SK-N-SH treated with all-trans-retinoic acid at 6 μM for 48 hours (cell line): ENCODE data around the gene RECK.

Experiments
- ATAC-seq: fragments of 200-7000 bp; cut with Tn5 transposase; 3 replicates; pipeline ENCODE4 v1.9.1; 2020; ENCODE audit warnings: mild to moderate bottlenecking, moderate library complexity
- BACH2 ChIP-seq: fragments of 250-450 bp; sonication (Bioruptor Pico); IDR thresholded peaks from 2 replicates; pipeline ENCODE4 v1.9.0; 2021; ENCODE audit warnings: mild to moderate bottlenecking, borderline replicate concordance
- CREB5 ChIP-seq: fragments of 250-450 bp; sonication (Bioruptor Pico); IDR thresholded peaks from 2 replicates; pipeline ENCODE4 v1.5.1; 2020; ENCODE audit warnings: low read depth, mild to moderate bottlenecking, moderate library complexity
- CSDC2 ChIP-seq: fragments of 250-450 bp; sonication (Bioruptor Pico); IDR thresholded peaks from 2 replicates; pipeline ENCODE4 v1.5.0; 2020; ENCODE audit warnings: mild to moderate bottlenecking, moderate library complexity
- CSRNP3 ChIP-seq: fragments of 250-450 bp; sonication (Bioruptor Pico); IDR thresholded peaks from 2 replicates; pipeline ENCODE4 v1.5.1; 2021; ENCODE audit warnings: mild to moderate bottlenecking, moderate library complexity
- ESRRG ChIP-seq: fragments of 250-450 bp; sonication (Bioruptor Pico); IDR thresholded peaks from 2 replicates; pipeline ENCODE4 v1.6.1; 2021; ENCODE audit warnings: mild to moderate bottlenecking
- GLIS3 ChIP-seq: fragments of 250-450 bp; sonication (Bioruptor Pico); IDR thresholded peaks from 2 replicates; pipeline ENCODE4 v1.5.0; 2020; ENCODE audit warnings: mild to moderate bottlenecking, moderate library complexity
- ISL1 ChIP-seq: fragments of 250-450 bp; sonication (Bioruptor Pico); IDR thresholded peaks from 2 replicates; pipeline ENCODE4 v2.1.2; 2022; ENCODE audit warnings: mild to moderate bottlenecking, moderate library complexity
- OSR1 ChIP-seq: fragments of 250-450 bp; sonication (Bioruptor Pico); IDR thresholded peaks from 2 replicates; pipeline ENCODE4 v1.8.0; 2022; ENCODE audit warnings: moderate library complexity, mild to moderate bottlenecking, inconsistent platforms
- POU6F1 ChIP-seq: fragments of 250-450 bp; sonication (Bioruptor Pico); IDR thresholded peaks from 2 replicates; pipeline ENCODE4 v1.8.0; 2021; ENCODE audit warnings: low read depth, mild to moderate bottlenecking, moderate library complexity, borderline replicate concordance
- PPARA ChIP-seq: fragments of 250-450 bp; sonication (Bioruptor Pico); IDR thresholded peaks from 2 replicates; pipeline ENCODE4 v1.5.0; 2020; ENCODE audit warnings: mild to moderate bottlenecking, borderline replicate concordance
- RARB ChIP-seq: fragments of 250-450 bp; sonication (Bioruptor Pico); IDR thresholded peaks from 2 replicates; pipeline ENCODE4 v1.8.0; 2021; ENCODE audit warnings: mild to moderate bottlenecking, moderate library complexity
- SNAI2 ChIP-seq: fragments of 250-450 bp; sonication (Bioruptor Pico); IDR thresholded peaks from 2 replicates; pipeline ENCODE4 v1.5.0; 2020; ENCODE audit warnings: mild to moderate bottlenecking, moderate library complexity
- TCF4 ChIP-seq: fragments of 250-450 bp; sonication (Bioruptor Pico); IDR thresholded peaks from 2 replicates; pipeline ENCODE4 v1.8.0; 2021; ENCODE audit warnings: mild to moderate bottlenecking, moderate library complexity, borderline replicate concordance
- TOX ChIP-seq: fragments of 250-450 bp; sonication (Bioruptor Pico); IDR thresholded peaks from 2 replicates; pipeline ENCODE4 v1.8.0; 2021; ENCODE audit warnings: mild to moderate bottlenecking, moderate library complexity, borderline replicate concordance
- TSHZ2 ChIP-seq: fragments of 250-450 bp; sonication (Bioruptor Pico); IDR thresholded peaks from 2 replicates; pipeline ENCODE4 v1.5.0; 2020; ENCODE audit warnings: mild to moderate bottlenecking, moderate library complexity
- ZC3H10 ChIP-seq: fragments of 250-450 bp; sonication (Bioruptor Pico); IDR thresholded peaks from 2 replicates; pipeline ENCODE4 v1.5.1; 2021; ENCODE audit warnings: mild to moderate bottlenecking, moderate library complexity
- ZFP3 ChIP-seq: fragments of 250-450 bp; sonication (Bioruptor Pico); IDR thresholded peaks from 2 replicates; pipeline ENCODE4 v1.5.0; 2020; ENCODE audit warnings: mild to moderate bottlenecking, moderate library complexity
- ZFP30 ChIP-seq: fragments of 450-650 bp; formaldehyde crosslinking; IDR thresholded peaks from 2 replicates; pipeline ENCODE4 v1.5.0; 2022; ENCODE audit warnings: mild to moderate bottlenecking, moderate library complexity
- ZNF565 ChIP-seq: fragments of 450-650 bp; formaldehyde crosslinking; conservative IDR thresholded peaks from 2 replicates; pipeline ENCODE4 v1.5.0; 2020; ENCODE audit warnings: low read depth, mild to moderate bottlenecking, moderate library complexity
- ZNF8 ChIP-seq: fragments of 450-650 bp; formaldehyde crosslinking; IDR thresholded peaks from 2 replicates; pipeline ENCODE4 v1.5.0; 2020; ENCODE audit warnings: mild to moderate bottlenecking, moderate library complexity
- TF ChIP-seq, protein P1 (sequence below): fragments of 250-450 bp; sonication (Bioruptor Pico); IDR thresholded peaks from 2 replicates; pipeline ENCODE4 v1.8.0; 2020; ENCODE audit warnings: mild to moderate bottlenecking, moderate library complexity, borderline replicate concordance

RECK gene

GRCh38 chr9:36149197-36149596 is 112.5 kb downstream of the RECK start:
- peak; percentile 65 for ATAC-seq
- TF ChIP-seq CSDC2 (CRISPR knock-in tag) (no peak), CSRNP3 (CRISPR knock-in tag) (no peak), ZFP3 (CRISPR knock-in tag) (no peak), TSHZ2 (CRISPR knock-in tag) (no peak), TCF4 (CRISPR knock-in tag) (no peak), CREB5 (no peak), GLIS3 (CRISPR knock-in tag) (no peak), POU6F1 (no peak), PPARA (CRISPR knock-in tag) (no peak), ZC3H10 (CRISPR knock-in tag) (no peak), OSR1 (CRISPR knock-in tag) (no peak), SNAI2 (CRISPR knock-in tag) (no peak), RARB (CRISPR knock-in tag) (no peak)

GRCh38 chr9:36150574-36151315 is 114.0 kb downstream of the RECK start:
- TF ChIP-seq, protein P1, sequence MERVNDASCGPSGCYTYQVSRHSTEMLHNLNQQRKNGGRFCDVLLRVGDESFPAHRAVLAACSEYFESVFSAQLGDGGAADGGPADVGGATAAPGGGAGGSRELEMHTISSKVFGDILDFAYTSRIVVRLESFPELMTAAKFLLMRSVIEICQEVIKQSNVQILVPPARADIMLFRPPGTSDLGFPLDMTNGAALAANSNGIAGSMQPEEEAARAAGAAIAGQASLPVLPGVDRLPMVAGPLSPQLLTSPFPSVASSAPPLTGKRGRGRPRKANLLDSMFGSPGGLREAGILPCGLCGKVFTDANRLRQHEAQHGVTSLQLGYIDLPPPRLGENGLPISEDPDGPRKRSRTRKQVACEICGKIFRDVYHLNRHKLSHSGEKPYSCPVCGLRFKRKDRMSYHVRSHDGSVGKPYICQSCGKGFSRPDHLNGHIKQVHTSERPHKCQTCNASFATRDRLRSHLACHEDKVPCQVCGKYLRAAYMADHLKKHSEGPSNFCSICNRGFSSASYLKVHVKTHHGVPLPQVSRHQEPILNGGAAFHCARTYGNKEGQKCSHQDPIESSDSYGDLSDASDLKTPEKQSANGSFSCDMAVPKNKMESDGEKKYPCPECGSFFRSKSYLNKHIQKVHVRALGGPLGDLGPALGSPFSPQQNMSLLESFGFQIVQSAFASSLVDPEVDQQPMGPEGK (CRISPR knock-in tag), result no peak
- TF ChIP-seq ZFP30 (CRISPR knock-in tag) (no peak), BACH2 (CRISPR knock-in tag) (no peak), ZNF565 (no peak), ISL1 (CRISPR knock-in tag) (no peak), ZNF8 (CRISPR knock-in tag) (no peak), CREB5 (no peak), PPARA (CRISPR knock-in tag) (no peak), POU6F1 (no peak), TOX (no peak), ZC3H10 (CRISPR knock-in tag) (no peak), CSRNP3 (CRISPR knock-in tag) (no peak), RARB (CRISPR knock-in tag) (no peak), GLIS3 (CRISPR knock-in tag) (no peak), ESRRG (CRISPR knock-in tag) (no peak), ZFP3 (CRISPR knock-in tag) (no peak)
- TF ChIP-seq, all 23 proteins: peak for 0
- no peak for ATAC-seq
